ENCODE data around the gene BBOX1.
"Not testable (repeated sequence)": the region's sequence is repeated elsewhere in the genome, so short reads cannot be mapped to it uniquely, and the experiment has no call there.

BBOX1 gene

DNA sequence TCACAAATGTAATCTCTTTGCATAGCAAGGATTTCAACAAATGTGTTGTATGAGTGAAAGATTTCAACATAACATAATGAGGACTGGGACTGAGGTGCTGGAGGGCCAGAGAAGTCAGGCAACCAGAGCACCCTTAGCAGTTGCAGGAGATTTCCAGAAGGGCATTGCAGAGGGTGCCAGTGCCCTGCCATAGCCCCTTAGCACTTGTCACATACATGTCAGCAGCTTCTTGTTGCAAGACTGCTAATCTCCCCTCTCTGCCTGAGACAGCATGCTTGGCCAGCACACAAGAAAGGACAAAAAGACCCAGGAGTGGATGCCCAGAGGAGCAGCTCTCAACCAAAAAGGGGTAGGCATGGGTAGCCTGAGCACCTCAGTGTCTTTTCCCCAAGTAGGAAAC lies 43.2 kb downstream of the BBOX1 start:
- no peak for DNase-seq (ENCODE audit: low read depth, low spot score)

DNA sequence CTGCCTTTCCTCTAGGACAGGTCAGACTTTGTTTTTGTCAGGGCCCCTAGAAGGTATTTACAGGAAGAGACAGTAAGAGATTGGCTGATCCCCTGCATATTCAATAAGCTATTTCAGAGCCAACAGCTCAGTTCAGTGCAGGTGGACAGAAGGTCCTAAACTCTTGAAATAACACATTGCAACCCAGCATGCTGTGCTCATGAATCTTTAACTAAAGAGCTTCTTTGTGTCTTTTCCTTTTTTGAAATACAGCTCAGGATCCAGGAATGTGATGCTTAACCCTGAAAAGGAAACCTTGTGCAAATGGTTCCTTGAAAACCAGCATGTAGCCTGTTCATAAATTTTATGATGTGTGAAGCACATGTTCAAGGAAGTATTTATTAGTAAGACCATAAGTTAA lies 43.9 kb downstream of the BBOX1 start:
- no peak for DNase-seq (ENCODE audit: low read depth, low spot score)

DNA sequence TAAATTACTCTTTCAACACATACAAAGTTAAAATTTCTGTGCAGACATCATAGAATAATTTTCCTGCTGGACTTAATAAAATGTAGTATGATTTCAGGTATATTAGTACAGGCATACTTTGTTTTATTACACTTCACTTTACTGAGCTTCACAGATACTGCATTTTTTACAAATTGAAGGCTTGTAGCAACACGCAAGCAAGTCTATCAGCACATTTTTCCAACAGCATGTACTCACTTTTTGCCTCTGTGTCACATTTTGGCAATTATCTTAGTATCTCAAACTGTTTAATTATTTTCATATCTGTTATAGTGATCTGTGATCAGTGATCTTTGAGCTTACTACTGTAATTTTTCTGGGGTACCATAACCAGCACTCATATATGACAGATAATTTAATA lies 44.5 kb downstream of the BBOX1 start:
- DNase-seq (ENCODE audit: low read depth, low spot score), result no peak

DNA sequence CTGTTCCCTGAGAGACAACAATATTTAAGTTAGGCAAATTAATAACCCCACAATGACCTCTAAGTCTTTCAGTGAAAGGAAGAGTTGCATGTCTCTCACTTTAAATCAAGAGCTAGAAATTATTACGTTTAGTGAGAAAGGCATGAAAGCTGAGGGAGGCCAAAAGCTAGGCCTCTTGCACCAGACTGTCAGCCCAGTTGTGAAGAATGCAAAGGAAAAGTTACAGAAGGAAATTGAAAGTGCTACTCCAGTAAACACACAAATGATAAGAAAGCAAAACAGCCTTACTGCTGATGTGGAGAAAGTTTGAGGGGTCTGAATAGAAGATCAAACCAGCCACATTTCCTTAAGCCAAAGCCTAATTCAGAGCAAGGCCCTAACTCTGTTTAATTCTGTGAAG lies 45.0 kb downstream of the BBOX1 start:
- no peak for DNase-seq (ENCODE audit: low read depth, low spot score)

DNA sequence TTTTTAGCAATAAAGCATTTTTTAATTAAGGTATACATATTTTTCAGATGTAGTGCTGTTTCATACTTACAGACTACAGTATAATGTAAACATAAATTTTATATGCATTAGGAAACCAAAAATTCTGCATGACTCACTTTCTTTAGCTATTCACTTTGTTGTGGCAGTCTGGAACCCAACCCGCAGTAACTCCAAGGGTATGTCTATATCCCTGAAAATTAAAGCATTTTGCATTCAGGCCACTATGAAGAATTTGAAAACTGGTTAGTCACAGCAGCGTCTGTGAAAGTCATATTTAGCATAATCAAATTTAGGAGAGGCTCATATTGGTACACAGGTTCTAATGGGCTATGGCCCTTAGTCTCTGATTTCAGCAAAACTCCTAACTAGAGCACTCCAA lies 46.8 kb downstream of the BBOX1 start:
- no peak for DNase-seq (ENCODE audit: low read depth, low spot score)

DNA sequence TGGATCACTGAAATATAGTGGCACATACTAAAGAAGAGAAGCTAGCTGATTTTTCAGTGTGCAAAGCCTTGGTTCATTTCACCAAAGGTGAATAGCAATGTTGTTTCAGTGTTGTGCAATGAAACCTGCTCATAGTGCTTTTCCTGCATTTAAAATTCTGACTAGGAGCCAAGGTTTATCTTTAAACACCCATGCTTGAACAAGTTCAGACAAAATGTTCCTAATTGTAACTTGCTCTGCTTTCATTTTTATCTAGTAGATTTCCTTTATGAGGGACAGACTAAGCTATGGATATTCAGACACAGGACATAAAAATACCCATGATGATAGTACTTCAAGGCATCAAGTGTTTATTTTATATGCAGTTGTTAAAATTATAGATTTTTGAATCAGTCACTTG lies 47.7 kb downstream of the BBOX1 start:
- no peak for DNase-seq (ENCODE audit: low read depth, low spot score)

DNA sequence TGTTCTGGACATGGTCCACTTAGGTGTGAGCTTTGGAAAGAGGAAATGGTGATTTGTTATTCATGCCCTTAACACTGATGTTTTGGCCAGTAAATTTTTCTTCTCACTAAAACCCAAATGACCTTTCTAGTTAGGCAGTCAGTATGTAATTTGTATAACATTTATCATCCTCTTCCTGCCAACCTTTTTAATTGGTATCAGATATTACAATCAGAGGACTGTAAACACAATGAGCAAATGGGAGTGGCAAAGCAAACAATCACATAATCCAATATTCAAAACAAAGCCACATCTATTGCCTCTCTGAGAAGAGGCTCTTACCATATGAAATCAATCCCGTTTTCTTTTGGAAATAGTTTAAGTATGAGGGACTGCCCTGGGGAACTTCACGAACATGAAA lies 49.1 kb downstream of the BBOX1 start:
- no peak for DNase-seq (ENCODE audit: low read depth, low spot score)

DNA sequence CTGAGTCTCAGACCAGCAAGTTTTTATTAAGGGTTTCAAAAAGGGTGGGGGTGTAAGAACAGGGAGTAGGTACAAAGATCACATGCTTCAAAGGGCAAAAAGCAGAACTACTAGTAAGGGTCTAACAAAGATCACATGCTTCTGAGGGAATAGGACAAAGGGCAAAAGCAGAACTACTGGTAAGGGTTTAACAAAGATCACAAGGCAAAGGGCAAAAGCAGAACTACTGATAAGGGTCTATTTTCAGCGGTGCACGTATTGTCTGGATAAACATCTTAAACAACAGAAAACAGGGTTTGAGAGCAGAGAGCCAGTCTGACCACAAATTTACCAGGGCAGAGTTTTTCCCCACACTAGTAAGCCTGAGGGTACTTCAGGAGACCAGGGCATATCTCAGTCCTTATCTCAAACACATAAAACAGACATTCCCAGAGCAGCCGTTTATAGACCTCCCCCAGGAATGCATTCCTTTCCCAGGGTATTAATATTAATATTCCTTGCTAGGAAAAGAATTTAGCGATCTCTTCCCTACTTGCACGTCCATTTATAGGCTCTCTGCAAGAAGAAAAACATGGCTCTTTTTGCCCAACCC lies 49.8 kb downstream of the BBOX1 start:
- not testable (repeated sequence) for DNase-seq (ENCODE audit: low read depth, low spot score)

DNA sequence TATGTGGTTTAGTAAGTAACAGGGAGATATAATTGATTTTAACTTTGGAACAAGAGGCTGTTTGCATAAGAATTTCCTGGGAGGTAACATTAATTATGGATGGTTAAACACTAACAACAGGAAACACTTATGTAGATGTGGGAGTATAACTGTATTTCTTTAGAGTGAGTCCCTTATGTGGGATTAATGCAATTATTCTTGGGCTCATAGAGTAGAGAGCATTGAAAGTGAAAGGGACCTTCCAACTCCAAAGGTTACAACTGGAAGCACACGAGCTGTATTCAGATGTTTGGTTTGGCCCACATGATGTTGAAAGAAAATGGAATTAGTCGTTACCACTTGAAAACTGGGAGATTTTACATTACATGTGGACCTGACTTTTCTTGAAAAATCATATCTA lies 53.5 kb downstream of the BBOX1 start:
- no peak for DNase-seq (ENCODE audit: low read depth, low spot score)

DNA sequence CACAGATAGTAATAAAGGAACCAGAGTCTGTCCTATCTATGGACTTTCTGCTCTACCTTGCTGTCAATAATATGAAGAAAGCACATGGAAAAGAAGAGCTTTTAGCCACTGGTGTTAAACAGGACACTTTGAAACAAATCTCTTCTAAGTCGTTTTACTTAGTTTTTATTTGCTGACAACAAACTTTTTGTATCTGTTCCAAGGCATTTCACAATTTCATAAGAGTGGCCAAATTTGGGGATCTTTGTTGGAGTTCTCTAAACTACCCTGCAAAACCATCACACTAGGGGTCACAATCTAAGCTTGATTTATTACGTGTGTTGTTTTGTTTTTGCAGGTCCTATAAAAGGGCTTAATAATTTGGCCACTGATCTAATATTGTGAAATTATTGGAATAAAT lies 54.4 kb downstream of the BBOX1 start:
- no peak for DNase-seq (ENCODE audit: low read depth, low spot score)

DNA sequence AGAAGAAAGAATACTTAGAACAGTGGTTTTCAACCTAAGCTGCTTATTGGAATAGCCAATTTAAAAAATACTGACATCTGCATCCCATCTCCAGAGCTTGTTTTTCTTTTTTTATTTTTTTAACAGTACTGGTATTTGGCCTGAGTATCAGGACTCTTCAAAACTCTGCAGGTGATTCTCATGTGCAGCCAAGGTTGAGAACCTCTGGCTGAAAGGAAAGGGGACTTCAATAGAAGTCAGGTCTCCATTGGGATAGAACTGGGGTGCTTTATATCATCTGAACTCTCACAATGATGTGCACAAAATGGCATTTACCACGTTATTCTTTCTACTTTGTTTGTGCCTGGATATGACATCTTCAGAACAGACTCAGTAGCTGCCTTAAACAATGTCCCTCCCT lies 55.3 kb downstream of the BBOX1 start:
- DNase-seq (ENCODE audit: low read depth, low spot score), result no peak

DNA sequence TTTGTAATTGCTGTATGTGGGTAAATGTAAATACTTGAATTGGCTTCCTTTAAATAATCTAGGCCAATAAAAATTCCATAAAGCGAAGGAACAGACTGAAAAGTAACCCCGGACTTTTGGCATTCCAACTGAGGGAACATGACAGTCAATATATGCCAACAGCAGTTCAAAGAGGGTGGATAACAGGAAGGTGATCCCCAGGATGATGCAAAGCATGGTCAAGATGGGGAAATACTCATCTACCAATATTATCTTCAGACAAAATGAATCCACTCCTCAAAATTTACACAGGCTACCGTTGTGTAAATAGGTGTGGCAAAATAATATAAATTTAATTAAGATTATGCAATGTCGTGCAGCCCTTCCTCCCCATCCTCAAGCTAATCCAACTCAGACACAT lies 56.9 kb downstream of the BBOX1 start:
- no peak for DNase-seq (ENCODE audit: low read depth, low spot score)

DNA sequence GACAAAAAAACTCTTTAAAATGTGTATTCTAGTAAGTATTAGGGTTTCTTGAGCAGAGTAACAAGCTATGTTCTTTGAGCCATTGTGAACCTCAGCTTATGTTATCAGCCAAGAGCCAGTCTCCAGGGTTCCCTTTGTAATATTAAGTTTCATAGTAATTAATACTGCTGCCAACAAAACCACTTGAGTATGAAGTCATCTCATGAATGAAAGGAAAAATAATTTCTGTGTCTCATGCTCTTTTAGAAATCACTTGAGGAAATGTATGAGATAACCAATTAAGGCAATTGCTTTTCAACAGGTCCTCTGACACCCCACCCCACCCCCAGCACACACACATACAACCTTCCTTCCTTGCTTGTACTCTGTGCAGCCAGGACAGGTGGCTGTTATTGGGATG lies 59.9 kb downstream of the BBOX1 start:
- no peak for DNase-seq (ENCODE audit: low read depth, low spot score)

DNA sequence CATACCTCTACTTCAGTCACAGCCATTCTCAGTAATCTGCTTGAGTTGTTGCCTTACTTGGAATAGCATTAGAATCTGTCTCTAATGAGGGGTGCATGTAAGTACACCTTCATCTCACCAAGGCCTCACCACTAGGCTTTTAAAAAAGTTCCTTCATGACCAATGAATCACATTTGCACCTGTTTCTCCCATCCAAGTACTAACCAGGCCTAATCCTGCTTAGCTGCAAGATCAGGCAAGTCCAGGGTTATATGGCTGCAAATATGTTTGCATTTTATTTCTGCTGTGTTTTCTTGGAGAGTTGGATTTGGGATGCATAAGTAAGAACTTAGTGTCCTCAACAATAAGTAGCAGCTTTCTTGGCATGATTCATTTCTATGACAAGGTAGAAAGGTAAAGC lies 66.9 kb downstream of the BBOX1 start:
- DNase-seq (ENCODE audit: low read depth, low spot score), result no peak

DNA sequence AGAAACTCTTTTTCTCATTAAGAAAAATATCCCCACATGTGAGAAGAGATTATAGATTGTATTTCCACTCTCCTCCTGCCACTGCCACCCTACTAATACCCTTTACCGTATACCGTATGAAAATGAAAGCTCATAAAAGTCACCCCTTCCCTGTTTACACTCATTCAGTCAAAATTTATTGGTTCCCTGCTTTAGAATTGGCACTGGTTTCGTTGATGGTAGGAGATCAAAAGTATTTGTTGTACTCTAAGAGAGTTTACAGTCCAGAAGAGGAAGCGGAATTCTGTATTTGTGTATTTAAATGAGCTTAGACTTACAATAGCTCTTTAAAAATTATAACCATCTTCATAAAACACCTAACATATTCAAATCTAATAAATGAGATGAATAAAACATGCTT lies 68.2 kb downstream of the BBOX1 start:
- DNase-seq (ENCODE audit: low read depth, low spot score), result no peak

DNA sequence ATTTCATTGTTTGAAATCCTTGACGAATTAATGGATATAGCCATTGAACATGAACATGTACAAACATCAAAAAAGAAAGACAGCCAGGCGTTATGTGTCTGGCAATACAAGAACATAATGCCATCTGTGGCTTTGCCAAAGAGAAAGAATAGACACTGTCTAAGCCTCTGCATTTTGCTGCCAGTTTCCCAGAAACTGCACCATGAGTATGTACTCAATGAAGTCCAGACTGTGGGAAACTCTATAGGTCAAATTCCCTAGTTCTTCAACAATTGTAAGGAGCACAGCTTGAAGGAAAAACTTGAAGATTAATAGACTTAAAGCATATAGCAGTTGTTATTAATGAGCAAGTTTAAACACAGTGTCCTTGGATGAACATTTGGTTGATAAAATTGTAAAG lies 71.3 kb downstream of the BBOX1 start:
- DNase-seq (ENCODE audit: low read depth, low spot score), result no peak

DNA sequence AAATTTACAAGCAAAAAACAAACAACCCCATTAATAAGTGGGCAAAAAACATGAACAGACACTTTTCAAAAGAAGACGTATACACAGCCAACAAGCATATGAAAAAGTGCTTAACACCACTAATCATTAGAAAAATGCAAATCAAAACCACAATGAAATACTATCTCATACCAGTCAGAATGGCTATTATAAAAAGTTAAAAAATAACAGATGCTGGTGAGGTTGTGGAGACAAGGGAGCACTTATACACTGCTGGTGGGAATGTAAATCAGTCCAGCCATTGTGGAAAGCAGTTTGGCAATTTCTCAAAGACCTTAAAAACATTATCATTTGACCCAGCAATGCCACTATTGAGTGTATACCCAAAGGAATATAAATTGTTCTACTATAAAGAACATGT lies 72.3 kb downstream of the BBOX1 start:
- DNase-seq (ENCODE audit: low read depth, low spot score), result no peak

DNA sequence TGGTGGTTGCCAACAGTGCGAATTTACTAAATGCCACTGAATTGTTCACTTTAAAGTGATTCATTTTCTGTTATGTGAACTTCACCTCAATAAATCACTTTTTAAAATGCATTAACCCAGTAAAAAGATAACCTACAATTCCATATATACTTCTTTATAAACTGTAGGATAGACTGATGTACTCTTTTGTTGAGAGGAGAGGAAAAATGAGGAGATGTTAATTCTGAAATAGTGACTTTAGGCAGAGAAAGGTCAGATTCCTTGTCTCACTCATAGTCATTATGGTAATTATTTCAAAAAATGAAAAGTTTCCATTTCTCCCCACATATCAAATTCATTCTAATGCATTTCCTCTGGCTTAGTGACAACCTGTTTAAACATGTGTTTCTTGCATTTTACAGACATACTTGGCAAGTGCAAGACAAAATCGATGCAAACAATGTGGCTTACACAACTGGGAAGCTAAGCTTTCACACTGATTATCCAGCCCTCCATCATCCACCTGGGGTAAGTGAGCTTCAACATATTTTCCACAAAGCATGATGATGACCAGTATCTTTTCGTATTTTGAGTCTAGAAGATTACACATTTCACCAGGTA lies 74.5 kb downstream of the BBOX1 start:
- DNase-seq (ENCODE audit: low read depth, low spot score), result no peak

DNA sequence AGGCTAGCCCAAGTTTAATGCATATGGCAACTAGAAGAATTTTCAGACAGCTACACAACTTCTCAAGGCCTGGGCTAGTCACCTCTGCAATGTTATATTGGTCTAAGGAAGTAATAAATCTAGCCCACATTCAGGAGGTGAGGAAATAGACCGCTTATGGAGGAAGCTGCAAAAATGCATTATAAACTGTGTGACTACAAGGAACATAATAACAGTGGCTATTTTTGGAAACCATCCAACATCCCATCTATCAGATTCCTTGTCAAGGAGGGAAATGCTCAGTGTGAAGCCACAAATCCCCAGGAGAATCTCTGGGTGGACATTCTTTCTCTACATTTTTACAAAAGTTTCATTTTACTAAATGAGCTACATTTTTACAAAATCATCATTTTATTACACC lies 76.1 kb downstream of the BBOX1 start:
- DNase-seq (ENCODE audit: low read depth, low spot score), result no peak

DNA sequence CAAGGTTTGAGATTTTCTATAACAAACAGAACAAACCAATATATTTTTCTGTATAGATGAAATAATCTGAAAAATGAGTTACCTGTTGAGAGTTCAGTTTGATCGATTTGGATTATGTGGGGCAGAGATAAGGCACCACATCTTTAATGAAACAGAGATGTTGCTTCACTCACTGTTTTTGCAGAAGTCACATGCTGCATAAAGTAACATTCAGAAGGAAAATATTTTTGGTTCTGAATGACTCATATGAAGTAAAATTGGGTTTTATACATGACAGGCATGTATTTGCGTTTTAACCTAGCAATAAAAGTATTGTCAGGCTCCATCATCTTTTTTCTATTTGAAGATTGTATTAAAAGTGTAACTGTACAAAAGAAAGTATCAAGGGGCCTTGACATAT lies 77.8 kb downstream of the BBOX1 start:
- no peak for DNase-seq (ENCODE audit: low read depth, low spot score)

DNA sequence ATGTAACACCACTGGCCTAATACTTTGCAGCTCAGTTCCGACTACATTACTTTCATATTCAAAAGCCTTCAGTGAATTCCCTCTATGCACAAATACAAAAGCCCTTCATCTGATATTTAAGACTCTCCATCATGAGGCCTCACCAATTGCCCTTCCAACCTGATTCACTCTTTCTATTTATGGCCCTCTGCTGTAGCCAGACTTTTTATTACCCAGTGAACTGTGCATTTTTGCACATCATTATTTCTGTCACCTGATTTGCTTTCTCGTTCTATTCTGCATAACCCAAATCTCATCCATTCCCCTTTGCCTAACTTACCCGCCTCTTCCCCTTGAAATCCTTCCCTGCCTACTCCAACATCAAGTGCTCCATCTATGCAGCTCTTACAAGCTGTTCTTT lies 78.3 kb downstream of the BBOX1 start:
- no peak for DNase-seq (ENCODE audit: low read depth, low spot score)

DNA sequence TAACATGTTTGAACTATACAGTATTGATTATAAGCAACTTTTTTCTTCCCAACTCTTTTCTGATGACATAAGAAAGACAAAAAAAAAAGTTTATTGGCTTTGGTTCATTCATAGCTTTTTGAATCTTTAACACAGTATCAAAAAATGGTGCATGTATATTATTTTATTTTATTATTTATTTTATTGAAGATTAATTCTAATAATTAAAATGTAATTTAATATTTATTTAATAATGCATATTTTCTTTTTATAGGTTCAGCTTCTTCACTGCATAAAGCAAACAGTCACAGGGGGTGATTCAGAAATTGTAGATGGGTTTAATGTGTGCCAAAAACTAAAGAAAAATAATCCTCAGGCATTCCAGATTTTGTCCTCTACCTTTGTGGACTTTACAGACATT lies 78.8 kb downstream of the BBOX1 start:
- no peak for DNase-seq (ENCODE audit: low read depth, low spot score)

DNA sequence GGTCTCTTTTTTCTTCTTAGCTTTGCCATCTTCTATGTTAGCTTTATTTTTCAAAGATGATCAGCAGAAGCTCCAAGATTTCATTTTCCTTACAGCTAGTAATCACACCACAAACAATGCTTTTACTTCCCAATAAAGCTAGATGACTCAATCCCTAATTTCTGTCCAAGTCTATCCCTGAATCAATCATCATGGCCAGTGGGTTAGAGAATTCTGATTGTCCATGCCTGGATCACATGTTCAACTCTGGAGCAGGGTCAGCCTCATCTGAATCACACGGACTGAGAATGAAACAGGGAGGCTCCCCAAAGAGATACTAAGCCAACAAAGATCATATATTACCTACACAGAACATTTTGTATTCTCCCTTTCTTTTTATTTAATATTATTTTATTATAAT lies 79.6 kb downstream of the BBOX1 start:
- no peak for DNase-seq (ENCODE audit: low read depth, low spot score)

DNA sequence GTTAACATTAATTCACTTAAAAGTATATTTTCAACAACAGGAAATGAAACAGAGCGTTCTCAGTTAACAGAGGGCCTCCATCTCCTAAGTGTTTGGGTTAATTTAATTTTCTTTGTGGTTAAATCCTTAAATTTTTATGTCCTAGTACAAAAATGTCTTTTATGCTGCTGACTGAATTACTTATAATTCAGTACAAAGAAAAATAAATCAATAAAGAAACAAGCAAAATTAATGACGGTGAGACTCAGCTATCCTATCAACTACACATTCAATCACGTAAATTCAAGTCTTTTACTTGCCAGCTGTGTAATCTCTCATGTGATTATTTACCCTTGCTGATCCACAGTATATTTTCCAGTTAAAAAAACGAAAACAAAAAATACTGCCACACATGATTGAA lies 81.4 kb downstream of the BBOX1 start:
- no peak for DNase-seq (ENCODE audit: low read depth, low spot score)

All from ELF-1 (cell line).